SK-N-SH (cell line): ENCODE data around the gene ZP1. TPM values are rescaled to one million over a fixed set of nuclear protein-coding genes. Genes with fewer than 3 reads are reported as not detected.

ENCODE experiments used
- CTCF ChIA-PET: fragments of 300-600, 350-600 bp; formaldehyde crosslinking; extraction: SDS; loops from one replicate; lab custom pipeline; 2021; lab: Yijun Ruan, JAX
- POLR2A ChIA-PET: fragments of 350-600 bp; sonication (Branson Sonifier 250); formaldehyde crosslinking; extraction: SDS; loops from one replicate; lab custom pipeline; 2020; ENCODE audit warnings: antibody characterized with exemption, inconsistent platforms; lab: Yijun Ruan, JAX
- DNase-seq: peaks from one replicate; pipeline ENCODE4 v3.0.0; 2012
- H2AFZ ChIP-seq: fragments of 200-600 bp; sonication (generic); 2 replicates; pipeline ENCODE4 v1.8.1; 2016; ENCODE audit warnings: antibody characterized with exemption, mild to moderate bottlenecking, low read depth
- H3F3A ChIP-seq: fragments of 200-600 bp; sonication (generic); replicated peaks from 2 replicates; pipeline ENCODE3; 2016; ENCODE audit warnings: antibody characterized with exemption, mild to moderate bottlenecking; ENCODE audit not compliant: insufficient read depth
- H3K27ac ChIP-seq, 2 experiments: fragments of 200-500 bp in 1 of 2; fragments of 200-600 bp in 1 of 2; sonication (Bioruptor generic) in 1 of 2; sonication (generic), shearing (Covaris generic) in 1 of 2; 2 replicates each; pipeline versions ENCODE4 v1.5.1 to v1.6.1; 2014 to 2016; ENCODE audit warnings: low read depth in 2 of 2, inconsistent platforms in 1 of 2, low read length in 1 of 2, mild to moderate bottlenecking in 1 of 2, mixed read lengths in 1 of 2
- H3K27me3 ChIP-seq: fragments of 200-600 bp; sonication (generic), shearing (Covaris generic); 2 replicates; pipeline ENCODE4 v1.6.1; 2016; ENCODE audit warnings: mixed run types; ENCODE audit not compliant: insufficient read depth
- H3K36me3 ChIP-seq, 2 experiments: fragments of 200-500 bp in 1 of 2; fragments of 200-600 bp in 1 of 2; sonication (Bioruptor generic) in 1 of 2; sonication (generic) in 1 of 2; replicated peaks in 1 of 2; 2 replicates each; pipeline versions ENCODE3 to v1.5.1; 2014 to 2016; ENCODE audit warnings: low read length in 1 of 2, mild to moderate bottlenecking in 1 of 2; ENCODE audit not compliant: insufficient read depth in 2 of 2, control insufficient read depth in 1 of 2
- H3K4me1 ChIP-seq, 2 experiments: fragments of 200-500 bp in 1 of 2; fragments of 200-600 bp in 1 of 2; sonication (Bioruptor generic) in 1 of 2; sonication (generic), shearing (Covaris generic) in 1 of 2; 2 replicates each; pipeline versions ENCODE4 v1.5.1 to v1.6.1; 2014 to 2016; ENCODE audit warnings: low read depth in 1 of 2, low read length in 1 of 2, mixed run types in 1 of 2; ENCODE audit not compliant: insufficient read depth in 2 of 2, control insufficient read depth in 1 of 2
- H3K4me2 ChIP-seq: fragments of 200-600 bp; sonication (generic), shearing (Covaris generic); 2 replicates; pipeline ENCODE4 v1.6.1; 2017; ENCODE audit warnings: mixed run types
- H3K4me3 ChIP-seq, 2 experiments: fragments of 200-500 bp in 1 of 2; fragments of 200-600 bp in 1 of 2; sonication (Bioruptor generic) in 1 of 2; sonication (generic), shearing (Covaris generic) in 1 of 2; 2 replicates each; pipeline versions ENCODE4 v1.5.1 to v1.8.1; 2014 to 2016; ENCODE audit warnings: low read depth in 2 of 2, inconsistent platforms in 1 of 2, low read length in 1 of 2, mild to moderate bottlenecking in 1 of 2, mixed read lengths in 1 of 2, moderate library complexity in 1 of 2
- H3K79me2 ChIP-seq: fragments of 200-600 bp; sonication (generic); 2 replicates; pipeline ENCODE4 v1.8.1; 2017; ENCODE audit warnings: mild to moderate bottlenecking; ENCODE audit not compliant: insufficient read depth
- H3K9ac ChIP-seq: fragments of 200-600 bp; sonication (generic); 2 replicates; pipeline ENCODE4 v1.6.1; 2017; ENCODE audit warnings: mixed run types
- H3K9me2 ChIP-seq: fragments of 200-600 bp; sonication (generic); 2 replicates; pipeline ENCODE4 v1.6.1; 2017; ENCODE audit warnings: mixed run types
- H3K9me3 ChIP-seq: fragments of 200-600 bp; sonication (generic); 2 replicates; pipeline ENCODE4 v1.6.1; 2017; ENCODE audit warnings: mixed run types, mild to moderate bottlenecking, moderate library complexity
- H4K20me1 ChIP-seq: fragments of 200-600 bp; sonication (generic); 2 replicates; pipeline ENCODE4 v1.6.1; 2017; ENCODE audit warnings: mild to moderate bottlenecking, mixed run types; ENCODE audit not compliant: insufficient read depth
- ELF1 ChIP-seq: IDR thresholded peaks from 2 replicates; pipeline ENCODE4 v1.4.0; 2012
- FOXJ3 ChIP-seq: sonication (generic); formaldehyde crosslinking; IDR thresholded peaks from 2 replicates; pipeline ENCODE4 v1.5.1; 2020; ENCODE audit warnings: mild to moderate bottlenecking, missing genetic modification reagents
- FOXM1 ChIP-seq: IDR thresholded peaks from 2 replicates; pipeline ENCODE4 v1.4.0; 2012; ENCODE audit warnings: low read depth, mild to moderate bottlenecking
- GABPA ChIP-seq: IDR thresholded peaks from 2 replicates; pipeline ENCODE4 v1.4.0; 2012; ENCODE audit warnings: low read depth, mild to moderate bottlenecking
- MEF2A ChIP-seq: IDR thresholded peaks from 2 replicates; pipeline ENCODE4 v1.4.0; 2012; ENCODE audit warnings: low read depth, borderline replicate concordance
- NFIC ChIP-seq: IDR thresholded peaks from 2 replicates; pipeline ENCODE4 v1.4.0; 2012; ENCODE audit warnings: borderline replicate concordance
- RAD21 ChIP-seq: IDR thresholded peaks from 2 replicates; pipeline ENCODE4 v1.6.1; 2012; ENCODE audit warnings: mild to moderate bottlenecking, low read length
- RCOR1 ChIP-seq: fragments of 150-350 bp; IDR thresholded peaks from 2 replicates; pipeline ENCODE4 v1.6.1; 2017; ENCODE audit warnings: antibody characterized with exemption, low read length
- WGBS: methylation state at CpG from one replicate; pipeline ENCODE4 v1.1.6; 2017; ENCODE audit warnings: low lambda C conversion rate; 5-methylcytosine and 5-hydroxymethylcytosine counted together
- polyA plus RNA-seq, 3 experiments: library from polyadenylated mRNA; depleted of rRNA; stranded (reverse); fragments of >200 nt; gene quantifications; 2 replicates each; pipeline ENCODE4 v1.2.3, GENCODE V29; 2012
- TF ChIP-seq, protein P1 (sequence below): IDR thresholded peaks from 2 replicates; pipeline ENCODE4 v1.4.0; 2012; ENCODE audit warnings: low read depth, borderline replicate concordance
- TF ChIP-seq, protein P2 (sequence below): IDR thresholded peaks from 2 replicates; pipeline ENCODE4 v1.4.0; 2012; ENCODE audit warnings: low read depth

ZP1 gene
- polyA plus RNA-seq, 1 of the 3 experiments (the other 2 are of a cell fraction): not detected

DNA sequence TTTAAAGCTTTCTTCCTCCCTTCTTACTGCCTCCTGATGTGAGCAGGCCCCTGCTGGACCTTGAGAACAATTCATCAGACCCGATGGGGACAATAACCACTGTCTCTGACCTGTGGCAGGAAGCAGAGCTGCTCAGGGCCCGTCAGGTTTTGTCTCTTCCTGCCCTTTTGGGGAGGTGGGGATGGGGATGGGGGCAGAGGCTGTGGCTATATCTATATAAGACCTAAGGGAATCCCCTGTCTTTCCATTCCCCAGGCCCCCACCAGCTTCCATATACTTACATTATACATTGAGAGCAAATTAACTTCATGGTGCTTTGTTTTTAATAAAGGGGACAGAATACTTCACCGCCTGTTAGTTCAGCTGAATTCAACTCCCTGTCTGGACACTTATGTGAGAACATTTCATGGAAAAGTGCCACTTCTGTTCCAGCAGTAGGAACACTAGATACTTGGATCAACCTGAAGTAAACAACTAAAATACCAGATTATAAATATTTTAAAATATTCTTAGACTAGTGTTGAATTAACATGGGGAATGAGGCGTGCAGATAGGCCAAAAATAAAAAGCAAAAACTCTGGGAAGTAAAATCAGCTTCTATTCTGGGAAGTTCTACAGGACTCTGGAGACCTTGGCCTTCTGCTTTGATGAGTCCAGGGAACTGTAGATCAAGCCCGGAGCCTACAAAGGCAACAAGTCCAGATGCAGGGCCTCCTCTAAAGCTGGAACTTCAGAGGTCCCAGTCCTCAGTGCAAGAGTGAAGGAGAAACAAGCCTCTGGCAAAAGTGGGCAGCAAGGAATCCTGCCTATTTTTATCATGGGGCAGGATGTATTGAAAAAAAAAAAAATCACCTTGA lies 11.1 kb downstream of the ZP1 start:
- Histone ChIP-seq H4K20me1 (no peaks in the 10 kb centered on the region), H3K27ac (no peak overlapping the region), H3F3A (no peaks in the 10 kb centered on the region), H3K79me2 (no peaks in the 10 kb centered on the region), H3K9ac (no peak overlapping the region), H3K36me3 (peaks cover 0 to 20% of the 10 kb centered on the region in 2 experiments), H3K27me3 (no peaks in the 10 kb centered on the region)
- CTCF ChIA-PET: interaction anchor here (1.4 to 2.9 kb wide), 3 partner anchors 9 to 47 kb away, joined by 8 to 15 read pairs (median 13); no protein-coding TSS in a partner anchor
- TF ChIP-seq RAD21: no peak
- no peak for TF ChIP-seq NFIC
- no peak for TF ChIP-seq FOXJ3 (CRISPR knock-in tag)
- no peak for TF ChIP-seq FOXM1
- TF ChIP-seq, protein P1, sequence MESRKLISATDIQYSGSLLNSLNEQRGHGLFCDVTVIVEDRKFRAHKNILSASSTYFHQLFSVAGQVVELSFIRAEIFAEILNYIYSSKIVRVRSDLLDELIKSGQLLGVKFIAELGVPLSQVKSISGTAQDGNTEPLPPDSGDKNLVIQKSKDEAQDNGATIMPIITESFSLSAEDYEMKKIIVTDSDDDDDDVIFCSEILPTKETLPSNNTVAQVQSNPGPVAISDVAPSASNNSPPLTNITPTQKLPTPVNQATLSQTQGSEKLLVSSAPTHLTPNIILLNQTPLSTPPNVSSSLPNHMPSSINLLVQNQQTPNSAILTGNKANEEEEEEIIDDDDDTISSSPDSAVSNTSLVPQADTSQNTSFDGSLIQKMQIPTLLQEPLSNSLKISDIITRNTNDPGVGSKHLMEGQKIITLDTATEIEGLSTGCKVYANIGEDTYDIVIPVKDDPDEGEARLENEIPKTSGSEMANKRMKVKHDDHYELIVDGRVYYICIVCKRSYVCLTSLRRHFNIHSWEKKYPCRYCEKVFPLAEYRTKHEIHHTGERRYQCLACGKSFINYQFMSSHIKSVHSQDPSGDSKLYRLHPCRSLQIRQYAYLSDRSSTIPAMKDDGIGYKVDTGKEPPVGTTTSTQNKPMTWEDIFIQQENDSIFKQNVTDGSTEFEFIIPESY: no peak
- no peak for TF ChIP-seq RCOR1
- TF ChIP-seq GABPA: no peak
- TF ChIP-seq, protein P2, sequence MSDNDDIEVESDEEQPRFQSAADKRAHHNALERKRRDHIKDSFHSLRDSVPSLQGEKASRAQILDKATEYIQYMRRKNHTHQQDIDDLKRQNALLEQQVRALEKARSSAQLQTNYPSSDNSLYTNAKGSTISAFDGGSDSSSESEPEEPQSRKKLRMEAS: no peak
- TF ChIP-seq, all 33 proteins: peak for 0
- POLR2A ChIA-PET: no interaction called here
- Histone ChIP-seq H3K9me3 (no peaks in the 10 kb centered on the region), H2AFZ (no peak overlapping the region), H3K4me2 (no peak overlapping the region), H3K9me2 (no peaks in the 10 kb centered on the region), H3K4me3 (no peak overlapping the region), H3K4me1 (no peaks in the 10 kb centered on the region)
- DNase-seq: no peak
- WGBS: 78% methylated on average over 5 of the region's 5 CpGs

DNA sequence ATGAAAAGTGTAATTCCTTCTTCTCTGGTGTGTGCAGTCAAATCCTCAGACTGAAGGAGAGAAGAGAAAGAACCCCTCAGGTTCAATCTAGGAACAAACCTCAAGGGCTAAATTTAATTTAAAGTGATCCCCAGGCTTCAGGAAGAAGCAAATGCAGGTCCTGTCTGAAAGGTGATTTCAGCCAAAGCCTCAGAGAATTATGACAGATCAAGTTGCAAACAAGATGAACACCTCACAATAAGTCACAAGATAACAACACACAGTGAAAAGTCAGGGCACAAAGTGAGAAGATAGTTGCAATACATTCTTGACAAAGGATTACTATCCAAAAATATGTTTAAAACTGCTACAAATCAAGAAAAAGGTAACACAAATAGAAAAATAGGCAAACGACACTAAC lies 11.8 kb downstream of the ZP1 start:
- no peak overlapping the region for H3K4me2 ChIP-seq
- H3K27me3 ChIP-seq: no peaks in the 10 kb centered on the region
- H3K9me3 ChIP-seq: no peaks in the 10 kb centered on the region
- no peaks in the 10 kb centered on the region for H3K79me2 ChIP-seq
- no peak overlapping the region for H3K4me3 ChIP-seq
- H2AFZ ChIP-seq: no peak overlapping the region
- TF ChIP-seq NFIC (no peak), ELF1 (no peak), MEF2A (no peak), FOXM1 (no peak)
- TF ChIP-seq, all 33 proteins: peak for 0
- 81% methylated on average over 1 of the region's 1 CpG for WGBS
- Histone ChIP-seq H3K9ac (no peak overlapping the region), H3K9me2 (no peaks in the 10 kb centered on the region), H3K27ac (no peak overlapping the region), H4K20me1 (no peaks in the 10 kb centered on the region), H3K4me1 (no peaks in the 10 kb centered on the region), H3F3A (no peaks in the 10 kb centered on the region), H3K36me3 (peaks cover 0 to 20% of the 10 kb centered on the region in 2 experiments)
- ChIA-PET CTCF (interaction anchor here (1.6 to 2.9 kb wide), 2 partner anchors 20 to 48 kb away, joined by 13 to 15 read pairs; no protein-coding TSS in a partner anchor), POLR2A (no interaction called here)
- DNase-seq: no peak
